ENCODE results near the gene PAQR8. TPM values are rescaled to one million over a fixed set of nuclear protein-coding genes. Genes with fewer than 3 reads are reported as not detected.

PAQR8 gene
- total RNA-seq, 4 donors from 2014 or later: 27.1 to 250 (median 159) TPM

DNA sequence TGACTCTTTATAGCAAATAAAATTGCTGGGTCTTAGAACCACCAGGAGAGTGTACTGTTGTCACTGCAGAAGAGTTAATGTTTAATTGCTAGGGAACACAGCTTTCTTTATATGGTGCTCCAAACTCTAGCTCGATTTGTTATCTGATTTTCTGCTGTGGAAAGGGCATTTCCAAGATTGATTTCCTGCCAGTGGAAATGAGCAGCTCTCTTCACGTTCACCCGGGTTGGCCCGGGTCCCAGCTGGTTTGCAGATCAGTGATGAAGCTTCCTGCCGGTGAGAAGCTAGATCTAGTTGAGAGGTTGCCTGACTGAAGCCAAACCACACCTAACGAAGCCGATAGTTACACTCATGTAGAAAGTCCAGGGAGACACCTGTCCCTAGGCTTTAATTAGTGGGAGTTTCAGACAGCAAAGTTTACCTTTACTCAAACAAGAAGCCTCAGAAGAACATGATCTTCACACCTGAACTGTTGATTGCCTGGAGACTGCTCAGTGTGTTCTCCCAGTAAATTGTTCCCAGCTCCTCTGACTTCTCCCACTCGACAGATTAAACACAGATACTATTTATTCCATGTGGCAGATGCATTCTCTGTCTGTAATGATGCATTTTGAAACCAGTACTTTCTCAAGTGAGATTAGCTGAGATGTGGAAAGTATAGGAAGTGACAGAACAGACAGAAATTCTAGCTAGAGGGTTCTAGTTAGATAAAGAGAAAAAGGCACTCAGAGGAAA, 27.8 kb downstream of the PAQR8 start:
- 8 to 10% methylated on average over 3 to 8 of the region's 8 CpGs for WGBS, 2 donors (ENCODE audit: low coverage in 1 of 2)
- H3K4me1 ChIP-seq: peaks cover 20 to 54% (median 33%) of the 10 kb centered on the region in 4 donors
- no peaks in the 10 kb centered on the region for H3K9me3 ChIP-seq
- no peaks in the 10 kb centered on the region for H3K27me3 ChIP-seq
- H3K36me3 ChIP-seq: no peaks in the 10 kb centered on the region
- DNase-seq: peak; percentile 82
- peak overlapping the region; percentile 73 to 84 (median 82) for H3K27ac ChIP-seq
- in situ Hi-C loops (cut with MboI; ENCODE audit: low pct_ligation_motif_present in 1 of 4, low pct_unique_long_range_greater_than_20kb in 1 of 4, low sequenced_read_pairs in 3 of 4): loop anchor here in 1 of 4 donors (10.0 kb wide), 1 partner anchor 95 kb away; no protein-coding TSS in a partner anchor
- TF ChIP-seq CTCF (IDR thresholded peaks at IDR 0.05): peak in 2 of 5 experiments; percentile 13 to 14
- TF ChIP-seq POLR2A (IDR thresholded peaks at IDR 0.05): peak; percentile 29
- peak in 2 of 3 donors; percentile 58 to 63 for TF ChIP-seq POLR2AphosphoS5 (IDR thresholded peaks at IDR 0.05)
- no peak for TF ChIP-seq EP300 (IDR thresholded peaks at IDR 0.05; ENCODE audit: low read depth)
- intact Hi-C loops (cut with DNase I; ENCODE audit: low total_unique reads): no loop called here
- H3K4me3 ChIP-seq: peak overlapping the region in 1 of 4 donors; percentile 15

GRCh38 chr6:52390361-52390727, 28.4 kb downstream of the PAQR8 start:
- H3K4me3 ChIP-seq: peak overlapping the region in 1 of 4 donors; percentile 15
- WGBS, 2 donors (ENCODE audit: low coverage in 1 of 2): 14 to 27% methylated on average over 4 of the region's 4 CpGs
- in situ Hi-C loops (cut with MboI; ENCODE audit: low pct_ligation_motif_present in 1 of 4, low pct_unique_long_range_greater_than_20kb in 1 of 4, low sequenced_read_pairs in 3 of 4): loop anchor here in 1 of 4 donors (10.0 kb wide), 1 partner anchor 96 kb away; no protein-coding TSS in a partner anchor

GRCh38 chr6:52391599-52391998, 29.6 kb downstream of the PAQR8 start:
- H3K27ac ChIP-seq: peak overlapping the region in 3 of 4 donors; percentile 14 to 83 (median 81)
- 74 to 88% methylated on average over 1 of the region's 1 CpG for WGBS, 2 donors (ENCODE audit: low coverage in 1 of 2)

More at GRCh38 chr6:52390361-52390727, 28.4 kb downstream of the PAQR8 start:
- DNase-seq: no peak
- H3K27me3 ChIP-seq: no peaks in the 10 kb centered on the region
- H3K9me3 ChIP-seq: no peaks in the 10 kb centered on the region
- no peak for TF ChIP-seq POLR2A (IDR thresholded peaks at IDR 0.05)
- TF ChIP-seq POLR2AphosphoS5 (IDR thresholded peaks at IDR 0.05): peak in 2 of 3 donors; percentile 4 to 24
- no peak for TF ChIP-seq CTCF (IDR thresholded peaks at IDR 0.05)
- peaks cover 20 to 56% (median 33%) of the 10 kb centered on the region in 4 donors for H3K4me1 ChIP-seq
- peak overlapping the region; percentile 73 to 84 (median 82) for H3K27ac ChIP-seq
- intact Hi-C loops (cut with DNase I; ENCODE audit: low total_unique reads): no loop called here
- H3K36me3 ChIP-seq: no peaks in the 10 kb centered on the region

More at GRCh38 chr6:52391599-52391998, 29.6 kb downstream of the PAQR8 start:
- intact Hi-C loops (cut with DNase I; ENCODE audit: low total_unique reads) (no loop called here), in situ Hi-C loops (cut with MboI; ENCODE audit: low pct_ligation_motif_present in 1 of 4, low pct_unique_long_range_greater_than_20kb in 1 of 4, low sequenced_read_pairs in 3 of 4) (loop anchor here in 1 of 4 donors (10.0 kb wide), 1 partner anchor 97 kb away; no protein-coding TSS in a partner anchor)
- DNase-seq: no peak
- H3K36me3 ChIP-seq: no peaks in the 10 kb centered on the region
- TF ChIP-seq EP300 (IDR thresholded peaks at IDR 0.05; ENCODE audit: low read depth): no peak
- TF ChIP-seq POLR2A (IDR thresholded peaks at IDR 0.05): no peak
- TF ChIP-seq CTCF (IDR thresholded peaks at IDR 0.05): no peak
- TF ChIP-seq POLR2AphosphoS5 (IDR thresholded peaks at IDR 0.05): no peak
- H3K9me3 ChIP-seq: no peaks in the 10 kb centered on the region
- peaks cover 20 to 60% (median 36%) of the 10 kb centered on the region in 4 donors for H3K4me1 ChIP-seq
- H3K27me3 ChIP-seq: no peaks in the 10 kb centered on the region
- no peak overlapping the region for H3K4me3 ChIP-seq

All from transverse colon (tissue), 4 donors.